ENCODE measurements around the gene TNNC2.

The TNNC2 gene

GRCh38 chr20:45818239-45818638 is 8.9 kb downstream of the TNNC2 start:
- H3K9ac ChIP-seq (ENCODE audit: low read length), result no peak overlapping the region
- TF ChIP-seq CTCF (IDR thresholded peaks at IDR 0.05; ENCODE audit: insufficient read depth, low read length, poor library complexity, severe bottlenecking) (no peak), EZH2phosphoT487 (conservative IDR thresholded peaks at IDR 0.05; ENCODE audit: low read length) (no peak)
- peaks cover 26% of the 10 kb centered on the region for H3F3A ChIP-seq (ENCODE audit: insufficient read depth)
- H3K4me3 ChIP-seq (ENCODE audit: insufficient read depth, low read length, poor library complexity, severe bottlenecking), result no peak overlapping the region
- no peaks in the 10 kb centered on the region for H3K27me3 ChIP-seq (ENCODE audit: low read length)
- H3K9me3 ChIP-seq (ENCODE audit: insufficient read depth, low read length), result no peaks in the 10 kb centered on the region
- H3K9me2 ChIP-seq (replicated peaks; ENCODE audit: insufficient read depth, low read length), result no peaks in the 10 kb centered on the region
- H3K79me2 ChIP-seq (ENCODE audit: insufficient read depth, low read length), result peaks cover 10% of the 10 kb centered on the region
- peaks cover 20% of the 10 kb centered on the region for H3K36me3 ChIP-seq (ENCODE audit: low read length)
- no peak overlapping the region for H2AFZ ChIP-seq (ENCODE audit: low read depth, low read length, severe bottlenecking)
- H3K27ac ChIP-seq (ENCODE audit: low read depth, low read length), result no peak overlapping the region
- no peak overlapping the region for H3K4me2 ChIP-seq (ENCODE audit: low read depth, low read length, poor library complexity, severe bottlenecking)
- H4K20me1 ChIP-seq (ENCODE audit: low read depth, low read length), result no peaks in the 10 kb centered on the region

GRCh38 chr20:45817376-45818194 is 9.5 kb downstream of the TNNC2 start:
- Histone ChIP-seq H2AFZ (ENCODE audit: low read depth, low read length, severe bottlenecking) (no peak overlapping the region), H3K79me2 (ENCODE audit: insufficient read depth, low read length) (peaks cover 17% of the 10 kb centered on the region), H4K20me1 (ENCODE audit: low read depth, low read length) (no peaks in the 10 kb centered on the region), H3K4me2 (ENCODE audit: low read depth, low read length, poor library complexity, severe bottlenecking) (no peak overlapping the region), H3K9me3 (ENCODE audit: insufficient read depth, low read length) (no peaks in the 10 kb centered on the region), H3K27ac (ENCODE audit: low read depth, low read length) (no peak overlapping the region), H3K9ac (ENCODE audit: low read length) (no peak overlapping the region), H3K36me3 (ENCODE audit: low read length) (peaks cover 20% of the 10 kb centered on the region), H3K9me2 (replicated peaks; ENCODE audit: insufficient read depth, low read length) (no peaks in the 10 kb centered on the region), H3K27me3 (ENCODE audit: low read length) (no peaks in the 10 kb centered on the region), H3F3A (ENCODE audit: insufficient read depth) (peaks cover 26% of the 10 kb centered on the region), H3K4me3 (ENCODE audit: insufficient read depth, low read length, poor library complexity, severe bottlenecking) (no peak overlapping the region)
- TF ChIP-seq EZH2phosphoT487 (conservative IDR thresholded peaks at IDR 0.05; ENCODE audit: low read length), result no peak
- TF ChIP-seq CTCF (IDR thresholded peaks at IDR 0.05; ENCODE audit: insufficient read depth, low read length, poor library complexity, severe bottlenecking), result no peak

GRCh38 chr20:45816951-45817350 is 10.2 kb downstream of the TNNC2 start:
- Histone ChIP-seq H2AFZ (ENCODE audit: low read depth, low read length, severe bottlenecking) (no peak overlapping the region), H3K9me2 (replicated peaks; ENCODE audit: insufficient read depth, low read length) (no peaks in the 10 kb centered on the region), H3K4me3 (ENCODE audit: insufficient read depth, low read length, poor library complexity, severe bottlenecking) (no peak overlapping the region), H3F3A (ENCODE audit: insufficient read depth) (peaks cover 26% of the 10 kb centered on the region), H3K4me2 (ENCODE audit: low read depth, low read length, poor library complexity, severe bottlenecking) (no peak overlapping the region), H3K9me3 (ENCODE audit: insufficient read depth, low read length) (no peaks in the 10 kb centered on the region), H3K27ac (ENCODE audit: low read depth, low read length) (no peak overlapping the region), H4K20me1 (ENCODE audit: low read depth, low read length) (no peaks in the 10 kb centered on the region), H3K9ac (ENCODE audit: low read length) (no peak overlapping the region), H3K27me3 (ENCODE audit: low read length) (no peaks in the 10 kb centered on the region), H3K79me2 (ENCODE audit: insufficient read depth, low read length) (peaks cover 19% of the 10 kb centered on the region), H3K36me3 (ENCODE audit: low read length) (peaks cover 20% of the 10 kb centered on the region)
- TF ChIP-seq EZH2phosphoT487 (conservative IDR thresholded peaks at IDR 0.05; ENCODE audit: low read length) (no peak), CTCF (IDR thresholded peaks at IDR 0.05; ENCODE audit: insufficient read depth, low read length, poor library complexity, severe bottlenecking) (no peak)

All from SU-DHL-6 (cell line).